Effector CD4-positive, alpha-beta T cell (primary cell): ENCODE data around the gene NPIPA8.
"Not testable (repeated sequence)": the region's sequence is repeated elsewhere in the genome, so short reads cannot be mapped to it uniquely, and the experiment has no call there.

Experiments used
- DNase-seq: peaks from one replicate; pipeline ENCODE4 v3.0.0-alpha.2; 2020

Gene NPIPA8

DNA sequence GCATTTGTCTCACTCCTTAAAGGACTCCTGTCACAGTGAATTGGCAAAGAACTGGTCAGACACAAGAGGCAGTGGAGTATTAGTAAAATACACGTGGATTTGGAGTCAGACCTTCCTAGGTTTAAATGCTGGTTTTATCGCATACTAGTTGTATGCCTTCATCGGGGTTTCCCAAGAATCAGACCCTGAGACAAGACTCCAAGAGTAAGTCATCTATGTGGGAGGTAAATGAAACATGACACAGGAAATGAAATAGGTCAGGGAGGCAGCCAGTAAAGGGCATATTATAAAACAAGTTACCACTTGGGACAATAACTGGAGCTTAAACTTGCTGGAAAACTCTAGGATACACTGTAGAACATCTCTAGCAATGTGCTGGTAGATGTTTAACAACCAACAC, 59.8 kb downstream of the NPIPA8 start:
- DNase-seq: not testable (repeated sequence)

DNA sequence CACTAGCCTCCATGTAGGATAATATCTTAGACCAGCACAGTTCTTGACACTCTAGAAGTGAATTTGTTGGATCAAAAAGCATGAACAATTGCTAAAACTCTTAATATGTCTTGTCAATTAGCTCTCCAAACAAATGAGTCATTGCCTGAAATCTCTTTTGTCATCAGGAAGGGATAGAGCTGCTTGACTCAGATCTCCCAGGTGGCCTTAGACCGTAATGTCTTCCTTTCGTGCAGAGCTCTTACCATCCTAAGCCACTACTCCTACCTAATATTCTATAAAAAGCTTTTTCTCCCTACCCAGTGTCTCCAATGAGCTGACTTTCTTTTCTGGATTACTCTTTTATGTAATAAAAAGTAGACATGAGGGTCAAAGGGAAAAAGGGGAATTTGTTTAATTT, 66.4 kb downstream of the NPIPA8 start:
- not testable (repeated sequence) for DNase-seq
